Uterus (tissue), 2 donors: ENCODE measurements around the gene VWF.

Experiments used
- CTCF ChIP-seq, 4 experiments: fragments of 200-600 bp in 2 of 4; fragments of 450-650 bp in 2 of 4; sonication (generic) in 2 of 4; IDR thresholded peaks; one replicate each; pipeline ENCODE4 v1.5.1; 2016 to 2019; ENCODE audit warnings: antibody characterized with exemption in 4 of 4, mild to moderate bottlenecking in 2 of 4, moderate library complexity in 1 of 4
- POLR2A ChIP-seq, 2 donors: fragments of 450-650 bp; IDR thresholded peaks; one replicate each; pipeline ENCODE4 v1.6.1; 2016; ENCODE audit warnings: antibody characterized with exemption in 2 of 2, mild to moderate bottlenecking in 1 of 2, moderate library complexity in 1 of 2

DNA sequence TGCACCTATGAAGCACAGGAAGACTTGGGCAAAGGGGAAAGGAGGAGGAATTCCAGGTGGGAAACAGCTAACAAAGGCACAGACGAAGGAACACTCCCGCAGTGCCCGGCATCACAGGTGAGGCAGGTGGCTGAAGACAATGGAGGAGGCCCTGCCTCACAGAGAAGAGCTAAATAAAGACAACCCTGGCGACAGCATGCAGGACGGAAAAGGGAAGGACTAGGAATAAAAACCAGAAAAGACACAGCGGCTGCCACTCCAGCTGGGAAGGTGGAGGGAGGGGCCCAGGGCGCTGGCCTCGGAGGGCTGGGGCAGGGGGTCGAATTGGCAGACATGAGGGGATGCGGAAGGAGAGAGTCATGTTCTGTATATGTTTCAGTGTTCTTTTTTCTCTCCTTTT lies 136.4 kb downstream of the VWF start:
- TF ChIP-seq CTCF (IDR thresholded peaks at IDR 0.05) (no peak), POLR2A (IDR thresholded peaks at IDR 0.05) (no peak)
